ENCODE data around the gene TRAFD1. TPM values are rescaled to one million over a fixed set of nuclear protein-coding genes. Genes with fewer than 3 reads are reported as not detected.
"Not testable (repeated sequence)": the region's sequence is repeated elsewhere in the genome, so short reads cannot be mapped to it uniquely, and the experiment has no call there.

TRAFD1 gene
- total and polyA plus RNA-seq, 2 donors = 25.7 to 46.3 TPM

- no peaks in the 10 kb centered on the region for H3K27me3 ChIP-seq (ENCODE audit: control insufficient read depth in 2 of 2, insufficient read depth in 1 of 2, low read length in 1 of 2)
- H3K9me3 ChIP-seq (ENCODE audit: control insufficient read depth in 2 of 2, insufficient read depth in 1 of 2, low read length in 1 of 2) = no peaks in the 10 kb centered on the region
- peaks cover 63 to 65% of the 10 kb centered on the region in 2 donors for H3K36me3 ChIP-seq (ENCODE audit: control insufficient read depth in 2 of 2, insufficient read depth in 2 of 2, low read length in 1 of 2)
- WGBS = 99% methylated on average over 11 of the region's 11 CpGs
- DNase-seq (ENCODE audit: low read depth in 6 of 9, low spot score in 9 of 9) = no peak
- no peak overlapping the region for H3K27ac ChIP-seq (ENCODE audit: low read depth in 1 of 2, low read length in 1 of 2)
- no peaks in the 10 kb centered on the region for H3K4me1 ChIP-seq (ENCODE audit: control insufficient read depth in 2 of 2, insufficient read depth in 2 of 2, low read length in 2 of 2)
- no peak overlapping the region for H3K4me3 ChIP-seq (ENCODE audit: low read length in 2 of 2)
These were observed 26.6 kb downstream of the TRAFD1 start for GRCh38 chr12:112151766-112152541.

GRCh38 chr12:112153181-112153892 lies 28.0 kb downstream of the TRAFD1 start:
- Histone ChIP-seq H3K9me3 (ENCODE audit: control insufficient read depth in 2 of 2, insufficient read depth in 1 of 2, low read length in 1 of 2) (peaks cover 0 to under 1% of the 10 kb centered on the region in 2 donors), H3K4me1 (ENCODE audit: control insufficient read depth in 2 of 2, insufficient read depth in 2 of 2, low read length in 2 of 2) (no peaks in the 10 kb centered on the region), H3K4me3 (ENCODE audit: low read length in 2 of 2) (no peak overlapping the region), H3K36me3 (ENCODE audit: control insufficient read depth in 2 of 2, insufficient read depth in 2 of 2, low read length in 1 of 2) (peaks cover 54 to 56% of the 10 kb centered on the region in 2 donors), H3K27ac (ENCODE audit: low read depth in 1 of 2, low read length in 1 of 2) (no peak overlapping the region), H3K27me3 (ENCODE audit: control insufficient read depth in 2 of 2, insufficient read depth in 1 of 2, low read length in 1 of 2) (no peaks in the 10 kb centered on the region)
- DNase-seq (ENCODE audit: low read depth in 6 of 9, low spot score in 9 of 9) = no peak
- 96% methylated on average over 11 of the region's 11 CpGs for WGBS

- DNase-seq (ENCODE audit: low read depth in 6 of 9, low spot score in 9 of 9) = no peak
- Histone ChIP-seq H3K27me3 (ENCODE audit: control insufficient read depth in 2 of 2, insufficient read depth in 1 of 2, low read length in 1 of 2) (no peaks in the 10 kb centered on the region), H3K27ac (ENCODE audit: low read depth in 1 of 2, low read length in 1 of 2) (no peak overlapping the region), H3K9me3 (ENCODE audit: control insufficient read depth in 2 of 2, insufficient read depth in 1 of 2, low read length in 1 of 2) (peaks cover 1 to 6% of the 10 kb centered on the region in 2 donors), H3K4me1 (ENCODE audit: control insufficient read depth in 2 of 2, insufficient read depth in 2 of 2, low read length in 2 of 2) (no peaks in the 10 kb centered on the region), H3K36me3 (ENCODE audit: control insufficient read depth in 2 of 2, insufficient read depth in 2 of 2, low read length in 1 of 2) (peaks cover 51 to 54% of the 10 kb centered on the region in 2 donors), H3K4me3 (ENCODE audit: low read length in 2 of 2) (no peak overlapping the region)
- 98% methylated on average over 8 of the region's 8 CpGs for WGBS
These were observed 28.5 kb downstream of the TRAFD1 start for GRCh38 chr12:112153893-112154219.

GRCh38 chr12:112158461-112159145 lies 33.2 kb downstream of the TRAFD1 start:
- H3K4me3 ChIP-seq (ENCODE audit: low read length in 2 of 2); DNase-seq (ENCODE audit: low read depth in 6 of 9, low spot score in 9 of 9); H3K4me1 ChIP-seq (ENCODE audit: control insufficient read depth in 2 of 2, insufficient read depth in 2 of 2, low read length in 2 of 2); H3K27me3 ChIP-seq (ENCODE audit: control insufficient read depth in 2 of 2, insufficient read depth in 1 of 2, low read length in 1 of 2); H3K27ac ChIP-seq (ENCODE audit: low read depth in 1 of 2, low read length in 1 of 2): not testable (repeated sequence)
- WGBS = 95% methylated on average over 11 of the region's 11 CpGs
- Histone ChIP-seq H3K36me3 (ENCODE audit: control insufficient read depth in 2 of 2, insufficient read depth in 2 of 2, low read length in 1 of 2) (peaks cover 49 to 50% of the 10 kb centered on the region in 2 donors), H3K9me3 (ENCODE audit: control insufficient read depth in 2 of 2, insufficient read depth in 1 of 2, low read length in 1 of 2) (peaks cover 1 to 16% of the 10 kb centered on the region in 2 donors)

- Histone ChIP-seq H3K4me3 (ENCODE audit: low read length in 2 of 2) (no peak overlapping the region), H3K36me3 (ENCODE audit: control insufficient read depth in 2 of 2, insufficient read depth in 2 of 2, low read length in 1 of 2) (peaks cover 43 to 45% of the 10 kb centered on the region in 2 donors), H3K4me1 (ENCODE audit: control insufficient read depth in 2 of 2, insufficient read depth in 2 of 2, low read length in 2 of 2) (no peaks in the 10 kb centered on the region), H3K9me3 (ENCODE audit: control insufficient read depth in 2 of 2, insufficient read depth in 1 of 2, low read length in 1 of 2) (peaks cover 1 to 16% of the 10 kb centered on the region in 2 donors), H3K27me3 (ENCODE audit: control insufficient read depth in 2 of 2, insufficient read depth in 1 of 2, low read length in 1 of 2) (no peaks in the 10 kb centered on the region), H3K27ac (ENCODE audit: low read depth in 1 of 2, low read length in 1 of 2) (no peak overlapping the region)
- no peak for DNase-seq (ENCODE audit: low read depth in 6 of 9, low spot score in 9 of 9)
- WGBS = 96% methylated on average over 6 of the region's 6 CpGs
These were observed 33.8 kb downstream of the TRAFD1 start for GRCh38 chr12:112159146-112159541.

- no peak for DNase-seq (ENCODE audit: low read depth in 6 of 9, low spot score in 9 of 9)
- no peaks in the 10 kb centered on the region for H3K27me3 ChIP-seq (ENCODE audit: control insufficient read depth in 2 of 2, insufficient read depth in 1 of 2, low read length in 1 of 2)
- H3K36me3 ChIP-seq (ENCODE audit: control insufficient read depth in 2 of 2, insufficient read depth in 2 of 2, low read length in 1 of 2) = peaks cover 42 to 44% of the 10 kb centered on the region in 2 donors
- no peak overlapping the region for H3K4me3 ChIP-seq (ENCODE audit: low read length in 2 of 2)
- H3K4me1 ChIP-seq (ENCODE audit: control insufficient read depth in 2 of 2, insufficient read depth in 2 of 2, low read length in 2 of 2) = no peaks in the 10 kb centered on the region
- peaks cover 1 to 16% of the 10 kb centered on the region in 2 donors for H3K9me3 ChIP-seq (ENCODE audit: control insufficient read depth in 2 of 2, insufficient read depth in 1 of 2, low read length in 1 of 2)
- WGBS = 99% methylated on average over 6 of the region's 6 CpGs
- H3K27ac ChIP-seq (ENCODE audit: low read depth in 1 of 2, low read length in 1 of 2) = no peak overlapping the region
These were observed 35.3 kb downstream of the TRAFD1 start for GRCh38 chr12:112160611-112161010.

GRCh38 chr12:112161711-112162110 lies 36.4 kb downstream of the TRAFD1 start:
- no peak for DNase-seq (ENCODE audit: low read depth in 6 of 9, low spot score in 9 of 9)
- peaks cover 1 to 16% of the 10 kb centered on the region in 2 donors for H3K9me3 ChIP-seq (ENCODE audit: control insufficient read depth in 2 of 2, insufficient read depth in 1 of 2, low read length in 1 of 2)
- no peaks in the 10 kb centered on the region for H3K27me3 ChIP-seq (ENCODE audit: control insufficient read depth in 2 of 2, insufficient read depth in 1 of 2, low read length in 1 of 2)
- H3K4me1 ChIP-seq (ENCODE audit: control insufficient read depth in 2 of 2, insufficient read depth in 2 of 2, low read length in 2 of 2) = no peaks in the 10 kb centered on the region
- no peak overlapping the region for H3K27ac ChIP-seq (ENCODE audit: low read depth in 1 of 2, low read length in 1 of 2)
- H3K4me3 ChIP-seq (ENCODE audit: low read length in 2 of 2) = no peak overlapping the region
- 95% methylated on average over 9 of the region's 9 CpGs for WGBS
- peaks cover 42 to 44% of the 10 kb centered on the region in 2 donors for H3K36me3 ChIP-seq (ENCODE audit: control insufficient read depth in 2 of 2, insufficient read depth in 2 of 2, low read length in 1 of 2)

GRCh38 chr12:112162241-112162790 lies 37.0 kb downstream of the TRAFD1 start:
- DNase-seq (ENCODE audit: low read depth in 6 of 9, low spot score in 9 of 9) = no peak
- over 99% methylated on average over 12 of the region's 12 CpGs for WGBS
- Histone ChIP-seq H3K9me3 (ENCODE audit: control insufficient read depth in 2 of 2, insufficient read depth in 1 of 2, low read length in 1 of 2) (peaks cover 1 to 16% of the 10 kb centered on the region in 2 donors), H3K27me3 (ENCODE audit: control insufficient read depth in 2 of 2, insufficient read depth in 1 of 2, low read length in 1 of 2) (no peaks in the 10 kb centered on the region), H3K4me1 (ENCODE audit: control insufficient read depth in 2 of 2, insufficient read depth in 2 of 2, low read length in 2 of 2) (no peaks in the 10 kb centered on the region), H3K27ac (ENCODE audit: low read depth in 1 of 2, low read length in 1 of 2) (no peak overlapping the region), H3K4me3 (ENCODE audit: low read length in 2 of 2) (no peak overlapping the region), H3K36me3 (ENCODE audit: control insufficient read depth in 2 of 2, insufficient read depth in 2 of 2, low read length in 1 of 2) (peaks cover 42 to 44% of the 10 kb centered on the region in 2 donors)

All from thymus (tissue), 11 donors.